Uterus (tissue), 4 donors: ENCODE measurements around the gene SNX8. TPM values are rescaled to one million over a fixed set of nuclear protein-coding genes. Genes with fewer than 3 reads are reported as not detected.

Experiments used
- DNase-seq, 2 donors: peaks; one replicate each; pipeline ENCODE4 v3.0.0-alpha.2; 2019 to 2020
- H3K27ac ChIP-seq, 2 donors: fragments of 200-600 bp; sonication (generic); 1 replicate in 1 of 2; 2 replicates in 1 of 2; pipeline ENCODE4 v1.5.1; 2016 to 2018
- H3K27me3 ChIP-seq, 2 donors: fragments of 200-600 bp; sonication (generic); one replicate each; pipeline ENCODE4 v1.5.1; 2018 to 2019; ENCODE audit warnings: control low read depth in 1 of 2
- H3K36me3 ChIP-seq, 2 donors: fragments of 200-600 bp; sonication (generic); one replicate each; pipeline ENCODE4 v1.5.1; 2019; ENCODE audit warnings: control low read depth in 1 of 2
- H3K4me1 ChIP-seq, 2 donors: fragments of 200-600 bp; sonication (generic); one replicate each; pipeline ENCODE4 v1.5.1; 2018 to 2019; ENCODE audit warnings: control low read depth in 1 of 2
- H3K4me3 ChIP-seq, 2 donors: fragments of 200-600 bp; sonication (generic); 1 replicate in 1 of 2; 2 replicates in 1 of 2; pipeline ENCODE4 v1.5.1; 2018 to 2019; ENCODE audit warnings: mild to moderate bottlenecking in 1 of 2
- H3K9me3 ChIP-seq, 2 donors: fragments of 200-600 bp; sonication (generic); one replicate each; pipeline ENCODE4 v1.5.1; 2019; ENCODE audit warnings: control low read depth in 1 of 2
- CTCF ChIP-seq, 4 experiments: fragments of 200-600 bp in 2 of 4; fragments of 450-650 bp in 2 of 4; sonication (generic) in 2 of 4; IDR thresholded peaks; one replicate each; pipeline ENCODE4 v1.5.1; 2016 to 2019; ENCODE audit warnings: antibody characterized with exemption in 4 of 4, mild to moderate bottlenecking in 2 of 4, moderate library complexity in 1 of 4
- POLR2A ChIP-seq, 2 donors: fragments of 450-650 bp; IDR thresholded peaks; one replicate each; pipeline ENCODE4 v1.6.1; 2016; ENCODE audit warnings: antibody characterized with exemption in 2 of 2, mild to moderate bottlenecking in 1 of 2, moderate library complexity in 1 of 2
- intact Hi-C: fragments of 100-400 bp; cut with DNase I; formaldehyde crosslinking; loops from one replicate; pipeline ENCODE4 v1.15.1; 2023; ENCODE audit warnings: low total_unique reads
- total RNA-seq, 4 donors: library from RNA; depleted of rRNA in 3 of 4; stranded (reverse); fragments of >200 nt in 3 of 4; gene quantifications; one replicate each; pipeline versions ENCODE4 v1.1.0 to v1.2.4, GENCODE V29; 2014 to 2023
- donor health status: DM: yes; HTN: yes; CAD: no.

The SNX8 gene
- total RNA-seq, 4 donors from 2014 or later: 0.29 to 75.3 (median 30.5) TPM

DNA sequence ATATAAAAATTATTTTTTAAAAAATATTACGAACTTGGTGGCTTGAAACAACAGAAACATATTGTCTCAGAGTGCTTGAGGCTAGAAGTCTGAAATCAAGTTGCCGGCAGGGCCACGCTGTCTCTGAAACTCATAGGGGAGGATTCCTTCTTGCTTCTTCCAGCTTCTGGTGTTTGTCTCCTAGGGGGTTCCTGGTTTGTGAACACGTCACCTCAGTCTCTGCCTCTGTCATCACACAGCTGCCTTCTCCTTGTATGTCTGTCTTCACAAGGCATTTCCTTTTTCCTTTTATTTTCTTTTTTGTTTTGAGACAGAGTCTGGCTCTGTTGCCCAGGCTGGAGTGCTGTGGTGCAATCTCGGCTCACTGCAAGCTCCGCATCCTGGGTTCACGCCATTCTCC is 12.7 kb upstream of the SNX8 start:
- intact Hi-C loops: no loop called here
- DNase-seq: no peak
- Histone ChIP-seq H3K27me3 (no peaks in the 10 kb centered on the region), H3K4me3 (no peak overlapping the region), H3K36me3 (no peaks in the 10 kb centered on the region), H3K27ac (no peak overlapping the region), H3K9me3 (no peaks in the 10 kb centered on the region), H3K4me1 (no peaks in the 10 kb centered on the region)
- no peak for TF ChIP-seq CTCF (IDR thresholded peaks at IDR 0.05)
- TF ChIP-seq POLR2A (IDR thresholded peaks at IDR 0.05): no peak

DNA sequence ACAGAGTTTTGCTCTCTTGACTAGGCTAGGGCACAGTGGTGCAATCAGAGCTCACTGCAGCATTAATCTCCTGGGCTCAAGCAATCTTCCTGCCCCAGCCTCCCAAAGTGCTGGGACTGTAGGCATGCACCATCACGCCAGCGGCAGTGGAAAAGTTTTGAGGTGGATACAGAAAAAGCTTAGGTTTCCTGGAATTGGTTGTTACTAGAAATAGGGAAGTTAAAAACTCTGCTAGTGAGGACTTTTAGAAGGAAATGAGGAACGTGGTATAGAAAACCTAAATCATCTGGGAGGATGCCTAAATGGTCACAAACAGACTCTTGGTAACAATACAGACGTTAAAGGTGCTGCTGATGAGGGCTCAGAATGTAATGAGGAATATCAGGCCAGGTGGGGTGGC is 10.9 kb upstream of the SNX8 start:
- H3K36me3 ChIP-seq: no peaks in the 10 kb centered on the region
- no peaks in the 10 kb centered on the region for H3K27me3 ChIP-seq
- H3K4me3 ChIP-seq: no peak overlapping the region
- no peak for DNase-seq
- intact Hi-C loops: no loop called here
- TF ChIP-seq CTCF (IDR thresholded peaks at IDR 0.05) (no peak), POLR2A (IDR thresholded peaks at IDR 0.05) (no peak)
- H3K27ac ChIP-seq: no peak overlapping the region
- H3K4me1 ChIP-seq: no peaks in the 10 kb centered on the region
- H3K9me3 ChIP-seq: no peaks in the 10 kb centered on the region

DNA sequence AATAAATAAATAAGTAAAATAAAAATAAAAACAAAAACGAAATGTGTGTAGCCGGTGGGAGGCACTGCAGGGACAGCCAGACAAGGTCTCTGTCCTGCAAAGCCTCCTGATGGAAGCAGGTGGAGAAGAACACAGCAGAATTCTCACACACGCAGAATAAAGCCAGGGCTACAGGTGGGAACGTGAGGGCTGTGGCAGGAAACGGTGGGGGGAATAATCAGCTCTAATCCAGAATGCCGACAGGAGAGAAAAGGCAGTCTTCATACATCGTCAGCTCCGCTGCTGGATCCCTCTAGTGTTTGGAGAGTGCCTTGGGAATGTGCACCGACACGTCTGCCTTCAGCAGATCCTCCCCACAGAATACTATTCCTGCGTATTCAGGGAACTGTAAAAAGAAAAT is 6.8 kb upstream of the SNX8 start:
- Histone ChIP-seq H3K36me3 (no peaks in the 10 kb centered on the region), H3K27ac (no peak overlapping the region), H3K4me1 (no peaks in the 10 kb centered on the region), H3K27me3 (no peaks in the 10 kb centered on the region), H3K4me3 (no peak overlapping the region), H3K9me3 (no peaks in the 10 kb centered on the region)
- TF ChIP-seq POLR2A (IDR thresholded peaks at IDR 0.05): no peak
- TF ChIP-seq CTCF (IDR thresholded peaks at IDR 0.05): no peak
- intact Hi-C loops: no loop called here
- DNase-seq: no peak

DNA sequence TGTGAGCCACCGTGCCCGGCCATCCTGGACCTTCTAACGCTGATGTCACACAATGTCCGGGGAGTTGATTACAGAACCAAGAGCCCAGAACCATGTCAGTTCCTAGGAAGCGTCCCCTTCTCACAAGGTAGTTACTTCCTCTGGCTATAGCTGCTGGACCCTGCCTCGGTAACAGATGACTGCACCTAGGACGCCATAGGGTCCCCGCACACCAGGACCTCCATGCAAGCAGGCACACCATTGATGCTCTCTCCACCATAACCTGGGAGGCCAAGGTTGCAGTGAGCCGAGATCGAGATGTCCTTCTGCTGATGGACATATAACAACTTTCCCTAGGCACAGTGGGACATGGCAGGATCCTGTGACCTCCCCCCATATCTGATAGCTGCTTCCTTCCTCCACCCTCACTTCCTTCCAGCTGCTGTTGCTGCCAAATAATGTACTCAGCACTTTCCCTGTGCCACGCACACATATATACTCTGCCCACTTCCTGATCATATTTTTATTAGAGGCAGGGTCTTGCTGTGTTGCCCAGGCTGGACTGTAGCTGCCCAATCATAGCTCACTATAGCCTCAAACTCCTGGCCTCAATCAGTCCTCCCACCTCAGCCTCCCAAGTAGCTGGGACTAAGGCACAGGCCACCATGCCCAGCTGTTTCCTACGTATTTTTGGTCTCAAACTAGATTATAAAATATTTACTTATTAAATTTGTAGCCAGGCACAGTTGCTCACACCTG is 3.5 kb upstream of the SNX8 start:
- TF ChIP-seq CTCF (IDR thresholded peaks at IDR 0.05): no peak
- TF ChIP-seq POLR2A (IDR thresholded peaks at IDR 0.05): no peak
- no peak overlapping the region for H3K27ac ChIP-seq
- no peak for DNase-seq
- no peaks in the 10 kb centered on the region for H3K36me3 ChIP-seq
- intact Hi-C loops: no loop called here
- no peak overlapping the region for H3K4me3 ChIP-seq
- no peaks in the 10 kb centered on the region for H3K9me3 ChIP-seq
- no peaks in the 10 kb centered on the region for H3K27me3 ChIP-seq
- H3K4me1 ChIP-seq: no peaks in the 10 kb centered on the region

DNA sequence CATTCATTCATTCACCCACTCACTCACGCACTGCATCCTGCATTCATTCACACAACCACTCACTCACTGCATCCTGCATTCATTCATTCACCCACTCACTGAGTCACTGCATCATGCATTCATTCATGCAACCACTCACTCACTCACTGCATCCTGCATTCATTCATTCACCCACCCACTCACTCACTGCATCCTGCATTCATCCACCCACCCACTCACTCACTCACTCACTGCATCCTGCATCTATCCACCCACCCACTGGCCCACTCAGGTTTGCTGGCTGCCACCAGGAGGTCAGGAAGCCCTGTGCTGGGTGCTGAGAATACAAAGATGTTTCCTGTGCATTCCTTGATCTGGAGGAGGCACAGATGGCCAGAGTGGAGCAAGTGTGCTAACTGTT is 2.3 kb upstream of the SNX8 start:
- intact Hi-C loops: no loop called here
- no peak overlapping the region for H3K4me3 ChIP-seq
- no peaks in the 10 kb centered on the region for H3K4me1 ChIP-seq
- no peak overlapping the region for H3K27ac ChIP-seq
- TF ChIP-seq CTCF (IDR thresholded peaks at IDR 0.05): no peak
- TF ChIP-seq POLR2A (IDR thresholded peaks at IDR 0.05): no peak
- no peaks in the 10 kb centered on the region for H3K9me3 ChIP-seq
- no peak for DNase-seq
- no peaks in the 10 kb centered on the region for H3K27me3 ChIP-seq
- H3K36me3 ChIP-seq: no peaks in the 10 kb centered on the region
